Smooth muscle cell (in vitro differentiated cells): Measurements from ENCODE around the gene OIP5. TPM values are rescaled to one million over a fixed set of nuclear protein-coding genes. Genes with fewer than 3 reads are reported as not detected.

Source experiments
- DNase-seq: peaks from one replicate; lab custom pipeline; 2025; ENCODE audit not compliant: unreplicated experiment; lab: John Stamatoyannopoulos, UW
- H2AFZ ChIP-seq: fragments of 200-600 bp; sonication (generic); 2 replicates; pipeline ENCODE4 v1.6.0; 2016; ENCODE audit warnings: antibody characterized with exemption, low read depth, mild to moderate bottlenecking
- H3F3A ChIP-seq: fragments of 200-600 bp; sonication (generic); 2 replicates; pipeline ENCODE4 v1.6.0; 2017; ENCODE audit warnings: antibody characterized with exemption, low read depth
- H3K27ac ChIP-seq: fragments of 200-600 bp; sonication (generic); 2 replicates; pipeline ENCODE4 v1.5.1; 2016; ENCODE audit warnings: low read depth, mild to moderate bottlenecking
- H3K27me3 ChIP-seq: fragments of 200-600 bp; sonication (generic); 2 replicates; pipeline ENCODE4 v1.6.1; 2016; ENCODE audit warnings: low read depth, mild to moderate bottlenecking
- H3K36me3 ChIP-seq: fragments of 200-600 bp; sonication (generic); 2 replicates; pipeline ENCODE4 v1.5.1; 2016; ENCODE audit warnings: low read depth
- H3K4me1 ChIP-seq: fragments of 200-600 bp; sonication (generic); 2 replicates; pipeline ENCODE4 v1.5.1; 2016; ENCODE audit warnings: low read depth
- H3K4me2 ChIP-seq: fragments of 200-600 bp; sonication (generic); 2 replicates; pipeline ENCODE4 v1.6.0; 2016; ENCODE audit warnings: mild to moderate bottlenecking
- H3K4me3 ChIP-seq: fragments of 200-600 bp; sonication (generic); 2 replicates; pipeline ENCODE4 v1.5.1; 2016; ENCODE audit warnings: mild to moderate bottlenecking
- H3K79me2 ChIP-seq: fragments of 200-600 bp; sonication (generic); 2 replicates; pipeline ENCODE4 v1.6.0; 2016; ENCODE audit warnings: low read depth, mild to moderate bottlenecking
- H3K9ac ChIP-seq: fragments of 200-600 bp; sonication (generic); 2 replicates; pipeline ENCODE4 v1.6.0; 2016; ENCODE audit warnings: low read depth
- H3K9me3 ChIP-seq: fragments of 200-600 bp; sonication (generic); replicated peaks from 2 replicates; pipeline ENCODE4 v1.5.1; 2016; ENCODE audit warnings: low read depth
- H4K20me1 ChIP-seq: fragments of 200-600 bp; sonication (generic); 2 replicates; pipeline ENCODE4 v1.6.0; 2016; ENCODE audit warnings: low read depth
- CTCF ChIP-seq: fragments of 200-600 bp; sonication (generic); IDR thresholded peaks from 2 replicates; pipeline ENCODE4 v1.5.1; 2017; ENCODE audit warnings: borderline replicate concordance, mild to moderate bottlenecking, antibody characterized with exemption; ENCODE audit not compliant: insufficient read depth, poor library complexity, severe bottlenecking
- WGBS: methylation state at CpG from one replicate; pipeline ENCODE4 v1.1.7; 2016; ENCODE audit warnings: low lambda C conversion rate; 5-methylcytosine and 5-hydroxymethylcytosine counted together
- polyA plus RNA-seq: library from polyadenylated mRNA; unstranded; fragments of >200 nt; fragmentation: Nextera tagmentation; extraction: Ambion mirVana; gene quantifications from 2 replicates; pipeline ENCODE4 v1.2.1, GENCODE V29; 2016
- total RNA-seq: library from RNA; depleted of rRNA; stranded (reverse); fragments of >200 nt; gene quantifications from 2 replicates; pipeline ENCODE4 v1.2.3, GENCODE V29; 2014

Gene OIP5
- total and polyA plus RNA-seq, 2 experiments from 2014 or later, result 4.3 to 4.9 TPM

GRCh38 chr15:41259546-41260189, 72.7 kb downstream of the OIP5 start:
- Histone ChIP-seq H3K9me3 (no peaks in the 10 kb centered on the region), H3K79me2 (no peaks in the 10 kb centered on the region), H3K4me3 (no peak overlapping the region), H2AFZ (no peak overlapping the region), H3F3A (no peaks in the 10 kb centered on the region), H3K4me1 (peaks cover 4% of the 10 kb centered on the region), H3K27me3 (no peaks in the 10 kb centered on the region), H3K9ac (no peak overlapping the region), H3K27ac (no peak overlapping the region), H3K4me2 (no peak overlapping the region), H3K36me3 (no peaks in the 10 kb centered on the region), H4K20me1 (no peaks in the 10 kb centered on the region)
- no peak for DNase-seq
- WGBS, result 93% methylated on average over 12 of the region's 12 CpGs
- no peak for TF ChIP-seq CTCF

Other genes with a start within 250 kb of the OIP5 start
- gene INO80, start 216.3 kb downstream of the OIP5 start, total RNA-seq, result 8.3 and 21.7 TPM in 2 replicates
- 3.1 and 4.4 TPM in 2 replicates for gene INO80, start 216.3 kb downstream of the OIP5 start, polyA plus RNA-seq
- gene EXD1, start 101.8 kb downstream of the OIP5 start, total RNA-seq, result 0.04 TPM in 1 of 2 replicates, not detected in the other
- 0.22 TPM in 1 of 2 replicates, not detected in the other for gene EXD1, start 101.8 kb downstream of the OIP5 start, polyA plus RNA-seq
- 89.5 and 142 TPM in 2 replicates for gene CHP1, start 101.3 kb downstream of the OIP5 start, total RNA-seq
- 22.1 and 28.0 TPM in 2 replicates for gene CHP1, start 101.3 kb downstream of the OIP5 start, polyA plus RNA-seq
- 20.7 and 39.1 TPM in 2 replicates for gene NUSAP1, start 290 bp upstream of the OIP5 start, total RNA-seq
- gene NUSAP1, start 290 bp upstream of the OIP5 start, polyA plus RNA-seq, result 19.2 and 26.6 TPM in 2 replicates
- gene NDUFAF1, start 69.9 kb upstream of the OIP5 start, total RNA-seq, result 17.8 and 31.2 TPM in 2 replicates
- 20.1 and 28.2 TPM in 2 replicates for gene NDUFAF1, start 69.9 kb upstream of the OIP5 start, polyA plus RNA-seq
- gene RTF1, start 84.5 kb upstream of the OIP5 start, total RNA-seq, result 25.7 and 38.4 TPM in 2 replicates
- gene RTF1, start 84.5 kb upstream of the OIP5 start, polyA plus RNA-seq, result 68.1 and 92.8 TPM in 2 replicates
- gene ITPKA, start 161.3 kb upstream of the OIP5 start, total RNA-seq, result 2.8 and 5.8 TPM in 2 replicates
- 1.5 and 2.1 TPM in 2 replicates for gene ITPKA, start 161.3 kb upstream of the OIP5 start, polyA plus RNA-seq
- 0.18 and 1.2 TPM in 2 replicates for gene LTK, start 181.2 kb upstream of the OIP5 start, total RNA-seq
- 1.6 and 2.3 TPM in 2 replicates for gene LTK, start 181.2 kb upstream of the OIP5 start, polyA plus RNA-seq
- gene RPAP1, start 211.7 kb upstream of the OIP5 start, total RNA-seq, result 15.5 and 15.8 TPM in 2 replicates
- gene RPAP1, start 211.7 kb upstream of the OIP5 start, polyA plus RNA-seq, result 37.1 and 37.5 TPM in 2 replicates
- gene TYRO3, start 226.6 kb upstream of the OIP5 start, total RNA-seq, result 11.5 and 12.9 TPM in 2 replicates
- 20.5 and 23.5 TPM in 2 replicates for gene TYRO3, start 226.6 kb upstream of the OIP5 start, polyA plus RNA-seq